Gastrocnemius medialis (tissue), 4 donors: ENCODE data around the gene PLBD1. TPM values are rescaled to one million over a fixed set of nuclear protein-coding genes. Genes with fewer than 3 reads are reported as not detected.
A peak's percentile ranks its signal among the peaks of the same experiment; 100 is the strongest.

Experiments
- ATAC-seq, 2 donors: fragments of 150-250 bp; one replicate each; pipeline ENCODE4 v1.9.1; 2016
- DNase-seq, 2 donors: peaks; one replicate each; pipeline ENCODE4 v3.0.0-alpha.2; 2019
- H3K27ac ChIP-seq, 4 donors: fragments of 200-600 bp; sonication (generic); 1 replicate in 1 of 4; 2 replicates in 3 of 4; pipeline ENCODE4 v1.5.1; 2016 to 2018; ENCODE audit warnings: mild to moderate bottlenecking in 2 of 4, moderate library complexity in 1 of 4
- H3K27me3 ChIP-seq, 3 donors: fragments of 200-600 bp; sonication (generic) in 2 of 3; 1 replicate in 1 of 3; 2 replicates in 2 of 3; pipeline versions ENCODE4 v1.5.1 to v1.6.0; 2016 to 2019; ENCODE audit warnings: mild to moderate bottlenecking in 1 of 3, moderate library complexity in 1 of 3
- H3K36me3 ChIP-seq, 2 donors: fragments of 200-600 bp; sonication (generic) in 1 of 2; one replicate each; pipeline ENCODE4 v1.5.1; 2017 to 2018
- H3K4me1 ChIP-seq, 2 donors: fragments of 200-600 bp; sonication (generic) in 1 of 2; one replicate each; pipeline ENCODE4 v1.5.1; 2016 to 2017; ENCODE audit warnings: mild to moderate bottlenecking in 2 of 2
- H3K4me3 ChIP-seq, 4 donors: fragments of 200-600 bp; sonication (generic) in 3 of 4; 1 replicate in 1 of 4; 2 replicates in 3 of 4; pipeline ENCODE4 v1.5.1; 2016 to 2019; ENCODE audit warnings: mild to moderate bottlenecking in 2 of 4
- H3K9me3 ChIP-seq, 3 donors: fragments of 200-600 bp; sonication (generic) in 2 of 3; 1 replicate in 1 of 3; 2 replicates in 2 of 3; pipeline ENCODE4 v1.5.1; 2016 to 2019
- POLR2A ChIP-seq, 2 donors: fragments of 450-650 bp; IDR thresholded peaks; one replicate each; pipeline ENCODE4 v1.6.1; 2017; ENCODE audit warnings: antibody characterized with exemption in 2 of 2, mild to moderate bottlenecking in 2 of 2, moderate library complexity in 2 of 2
- in situ Hi-C, 4 donors: fragments of 200-750 bp; cut with MboI; loops; one replicate each; pipeline versions ENCODE4 v1.15.0 to v1.8.0; 2017; ENCODE audit warnings: low sequenced_read_pairs in 4 of 4
- intact Hi-C: fragments of 100-400 bp; cut with DNase I; formaldehyde crosslinking; loops from one replicate; pipeline ENCODE4 v1.15.1; 2023; ENCODE audit warnings: low total_unique reads
- total RNA-seq, 4 donors: library from RNA; depleted of rRNA; stranded (reverse); fragments of >200 nt; gene quantifications; one replicate each; pipeline versions ENCODE4 v1.1.0 to v1.2.3, GENCODE V29; 2016
- TF ChIP-seq, protein P1 (sequence below), 5 experiments: fragments of 450-650 bp in 3 of 5; fragments of 200-600 bp in 2 of 5; sonication (generic) in 2 of 5; IDR thresholded peaks in 4 of 5; conservative IDR thresholded peaks in 1 of 5; 1 replicate in 4 of 5; 2 replicates in 1 of 5; pipeline ENCODE4 v1.5.1; 2016 to 2019; ENCODE audit warnings: antibody characterized with exemption in 5 of 5, mild to moderate bottlenecking in 3 of 5, moderate library complexity in 3 of 5

PLBD1 gene
- total RNA-seq, 4 donors from 2014 or later = 3.0 to 7.1 (median 5.8) TPM

DNA sequence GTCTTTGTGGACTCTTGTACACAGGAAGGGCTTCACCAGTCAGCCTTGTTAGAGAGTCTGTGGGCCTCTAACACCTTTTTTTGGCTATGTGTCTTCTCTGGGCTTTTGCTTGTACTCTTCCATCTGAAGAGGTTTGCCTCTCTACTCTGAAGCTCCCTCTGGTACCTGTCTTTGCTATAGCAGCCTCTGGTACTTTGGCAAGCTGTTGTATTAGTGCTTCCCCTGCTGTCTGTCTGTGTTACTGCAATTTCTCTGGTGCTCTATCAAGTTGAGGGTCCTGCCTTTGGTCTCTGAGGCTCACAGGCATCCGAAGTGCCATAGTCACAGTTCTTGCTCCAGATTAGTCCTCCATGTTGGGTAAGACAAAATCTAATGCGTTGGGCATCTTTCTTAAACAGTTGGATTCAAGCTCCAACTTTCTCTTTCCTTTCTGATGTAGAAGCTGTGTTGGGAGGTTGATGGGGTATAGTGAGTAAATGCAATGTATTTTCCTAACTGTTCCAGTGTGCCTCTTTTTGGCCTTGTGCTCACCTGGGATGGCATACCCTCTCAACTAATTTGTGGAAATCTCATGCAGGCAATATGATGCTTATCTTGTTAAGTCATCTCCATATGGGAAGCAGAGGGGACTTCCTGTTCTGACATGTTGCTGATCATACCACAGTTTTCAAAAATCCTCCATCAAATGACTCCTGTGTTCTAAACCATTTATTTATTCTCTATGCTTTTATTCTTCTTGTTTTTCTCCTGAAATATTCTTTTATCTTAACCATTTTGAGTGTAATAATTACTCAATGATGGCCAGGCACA is 113.4 kb downstream of the PLBD1 start:
- Histone ChIP-seq H3K27ac (no peak overlapping the region), H3K27me3 (no peaks in the 10 kb centered on the region), H3K9me3 (no peaks in the 10 kb centered on the region), H3K36me3 (peaks cover 0 to 31% of the 10 kb centered on the region in 2 donors), H3K4me1 (peaks cover 5 to 6% of the 10 kb centered on the region in 2 donors), H3K4me3 (no peak overlapping the region)
- TF ChIP-seq POLR2A (IDR thresholded peaks at IDR 0.05) = no peak
- TF ChIP-seq, protein P1, sequence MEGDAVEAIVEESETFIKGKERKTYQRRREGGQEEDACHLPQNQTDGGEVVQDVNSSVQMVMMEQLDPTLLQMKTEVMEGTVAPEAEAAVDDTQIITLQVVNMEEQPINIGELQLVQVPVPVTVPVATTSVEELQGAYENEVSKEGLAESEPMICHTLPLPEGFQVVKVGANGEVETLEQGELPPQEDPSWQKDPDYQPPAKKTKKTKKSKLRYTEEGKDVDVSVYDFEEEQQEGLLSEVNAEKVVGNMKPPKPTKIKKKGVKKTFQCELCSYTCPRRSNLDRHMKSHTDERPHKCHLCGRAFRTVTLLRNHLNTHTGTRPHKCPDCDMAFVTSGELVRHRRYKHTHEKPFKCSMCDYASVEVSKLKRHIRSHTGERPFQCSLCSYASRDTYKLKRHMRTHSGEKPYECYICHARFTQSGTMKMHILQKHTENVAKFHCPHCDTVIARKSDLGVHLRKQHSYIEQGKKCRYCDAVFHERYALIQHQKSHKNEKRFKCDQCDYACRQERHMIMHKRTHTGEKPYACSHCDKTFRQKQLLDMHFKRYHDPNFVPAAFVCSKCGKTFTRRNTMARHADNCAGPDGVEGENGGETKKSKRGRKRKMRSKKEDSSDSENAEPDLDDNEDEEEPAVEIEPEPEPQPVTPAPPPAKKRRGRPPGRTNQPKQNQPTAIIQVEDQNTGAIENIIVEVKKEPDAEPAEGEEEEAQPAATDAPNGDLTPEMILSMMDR (IDR thresholded peaks at IDR 0.05 in 4 of 5, conservative IDR thresholded peaks at IDR 0.05 in 1 of 5) = peak in 3 of 5 experiments; percentile 10 to 36 (median 33)
- in situ Hi-C loops (loop anchor here in 1 of 4 donors (25.0 kb wide), 1 partner anchor 192 kb away; no protein-coding TSS in a partner anchor), intact Hi-C loops (no loop called here)
- DNase-seq (no peak), ATAC-seq (no peak)

Other genes with a start within 250 kb of the PLBD1 start
- gene ATF7IP, start 202.2 kb downstream of the PLBD1 start, total RNA-seq = 10 to 100 TPM; 15.9 to 42.2 (median 30.7) TPM
- gene GUCY2C, start 128.7 kb upstream of the PLBD1 start, total RNA-seq = under 1 TPM in 2 of 4 donors, not detected in 2; 0.09 to 0.17 TPM
- gene WBP11, start 235.6 kb upstream of the PLBD1 start, total RNA-seq = 10 to 100 TPM; 20.2 to 39.5 (median 28.4) TPM
- gene C12orf60, start 235.8 kb upstream of the PLBD1 start, total RNA-seq = 1 to 10 TPM in 1 of 4 donors, under 1 TPM in 1, not detected in 2; 0.33 to 3.8 TPM
- under 1 TPM in 1 of 4 donors, not detected in 3; 0.12 TPM for gene SMCO3, start 246.3 kb upstream of the PLBD1 start, total RNA-seq